Keratinocyte (primary cell): ENCODE results near the gene CCL25. TPM values are rescaled to one million over a fixed set of nuclear protein-coding genes. Genes with fewer than 3 reads are reported as not detected.
"Not testable (repeated sequence)": the region's sequence is repeated elsewhere in the genome, so short reads cannot be mapped to it uniquely, and the experiment has no call there.

Source experiments
- DNase-seq: peaks from one replicate; pipeline ENCODE4 v3.0.0-alpha.2; 2011; ENCODE audit warnings: low read depth, missing footprints, low spot score
- FAIRE-seq: peaks from 2 replicates; lab custom pipeline; 2011; peaks lifted over from hg19 to GRCh38; lab: Jason Lieb, UNC
- H2AFZ ChIP-seq: 2 replicates; pipeline ENCODE4 v1.6.0; 2012; ENCODE audit warnings: low read length, control low read depth, inconsistent platforms; ENCODE audit not compliant: control insufficient read depth
- H3K27ac ChIP-seq: 2 replicates; pipeline ENCODE4 v1.5.1; 2011; ENCODE audit warnings: low read length; ENCODE audit not compliant: control insufficient read depth, insufficient read depth
- H3K27me3 ChIP-seq: 3 replicates; pipeline ENCODE4 v1.6.0; 2011; ENCODE audit warnings: low read length; ENCODE audit not compliant: control insufficient read depth, insufficient read depth; ENCODE audit errors: extremely low read depth
- H3K36me3 ChIP-seq, 2 experiments: 2 replicates in 1 of 2; 3 replicates in 1 of 2; pipeline ENCODE4 v1.5.1; 2011; ENCODE audit warnings: low read length in 2 of 2, mild to moderate bottlenecking in 1 of 2; ENCODE audit not compliant: control insufficient read depth in 2 of 2, insufficient read depth in 2 of 2; ENCODE audit errors: extremely low read depth in 1 of 2
- H3K4me1 ChIP-seq: 3 replicates; pipeline ENCODE4 v1.5.1; 2011; ENCODE audit warnings: low read length; ENCODE audit not compliant: control insufficient read depth, insufficient read depth; ENCODE audit errors: extremely low read depth
- H3K4me2 ChIP-seq: 3 replicates; pipeline ENCODE4 v1.6.0; 2011; ENCODE audit warnings: low read depth, low read length; ENCODE audit not compliant: control insufficient read depth, insufficient read depth; ENCODE audit errors: extremely low read depth
- H3K4me3 ChIP-seq, 3 experiments: fragments of 200-600 bp in 1 of 3; sonication (generic) in 1 of 3; 2 replicates in 2 of 3; 3 replicates in 1 of 3; pipeline ENCODE4 v1.5.1; 2011 to 2016; ENCODE audit warnings: low read length in 3 of 3, mild to moderate bottlenecking in 3 of 3, control low read depth in 2 of 3, inconsistent platforms in 1 of 3, low read depth in 1 of 3, mixed read lengths in 1 of 3, mixed run types in 1 of 3, moderate library complexity in 1 of 3; ENCODE audit not compliant: control insufficient read depth in 2 of 3, insufficient read depth in 2 of 3; ENCODE audit errors: extremely low read depth in 1 of 3
- H3K79me2 ChIP-seq: 2 replicates; pipeline ENCODE4 v1.6.0; 2012; ENCODE audit warnings: low read length; ENCODE audit not compliant: control insufficient read depth, insufficient read depth
- H3K9ac ChIP-seq: 3 replicates; pipeline ENCODE4 v1.6.0; 2011; ENCODE audit warnings: low read length; ENCODE audit not compliant: control insufficient read depth, insufficient read depth; ENCODE audit errors: extremely low read depth
- H3K9me1 ChIP-seq: 3 replicates; pipeline ENCODE4 v1.6.0; 2011; ENCODE audit warnings: low read length; ENCODE audit not compliant: control insufficient read depth, insufficient read depth; ENCODE audit errors: extremely low read depth
- H3K9me3 ChIP-seq: 2 replicates; pipeline ENCODE4 v1.5.1; 2012; ENCODE audit warnings: low read depth, low read length; ENCODE audit not compliant: control insufficient read depth
- H4K20me1 ChIP-seq: 3 replicates; pipeline ENCODE4 v1.6.0; 2011; ENCODE audit warnings: low read length; ENCODE audit not compliant: control insufficient read depth, insufficient read depth; ENCODE audit errors: extremely low read depth
- EZH2 ChIP-seq: IDR thresholded peaks from one replicate; pipeline ENCODE4 v1.6.1; 2012; ENCODE audit warnings: inconsistent platforms, mild to moderate bottlenecking, low read length, moderate library complexity
- dilution Hi-C: fragments of 300-500 bp; cut with MboI; formaldehyde crosslinking; loops from one replicate; pipeline ENCODE4 v1.7.0; 2020; ENCODE audit warnings: low sequenced_read_pairs; ENCODE audit not compliant: extremely low pct_ligation_motif_present
- polyA plus RNA-seq, 5 experiments: library from polyadenylated mRNA; depleted of rRNA in 3 of 5; stranded (reverse) in 3 of 5; stranded (forward) in 1 of 5; unstranded in 1 of 5; fragments of >200 nt; gene quantifications; 1 replicate in 1 of 5; 2 replicates in 3 of 5; 3 replicates in 1 of 5; pipeline versions ENCODE4 v1.2.1 to v1.2.3, GENCODE V29; 2011 to 2012; ENCODE audit warnings: missing spikeins in 2 of 5, low read depth in 1 of 5, low replicate concordance in 1 of 5
- TF ChIP-seq, protein P1 (sequence below), 3 experiments: IDR thresholded peaks in 1 of 3; conservative IDR thresholded peaks in 1 of 3; optimal IDR thresholded peaks in 1 of 3; 2 replicates in 2 of 3; 3 replicates in 1 of 3; pipeline versions ENCODE3 to v1.5.1; 2011; ENCODE audit warnings: low read length in 3 of 3, mild to moderate bottlenecking in 3 of 3, moderate library complexity in 2 of 3, control low read depth in 1 of 3, inconsistent platforms in 1 of 3; ENCODE audit not compliant: insufficient read depth in 2 of 3; ENCODE audit errors: extremely low read depth in 1 of 3

The CCL25 gene
- polyA plus RNA-seq, 1 donor (not counting 4 experiments of a cell fraction or from before 2014, with no cell fraction given), result not detected

DNA sequence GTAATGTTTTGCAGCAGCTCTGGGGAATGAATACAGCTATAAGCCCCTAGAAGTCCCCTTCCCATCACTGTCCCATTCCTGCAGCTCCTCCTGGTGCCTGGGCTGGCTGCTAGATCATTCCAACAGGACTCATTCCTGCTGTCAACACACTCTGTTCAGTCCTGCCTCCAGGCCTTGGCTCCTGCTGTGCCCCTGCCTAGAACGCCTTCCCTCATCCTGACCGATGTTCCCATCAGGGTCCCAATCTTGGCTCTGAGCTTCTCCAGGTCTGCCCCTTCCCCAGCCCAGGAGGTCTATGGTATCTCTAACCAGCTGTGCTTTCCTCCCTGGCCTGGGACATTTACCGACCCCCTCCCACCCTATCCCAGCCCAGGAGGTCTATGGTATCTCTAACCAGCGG lies 48.8 kb downstream of the CCL25 start:
- Histone ChIP-seq H3K36me3 (no peaks in the 10 kb centered on the region), H4K20me1 (no peaks in the 10 kb centered on the region), H3K4me1 (no peaks in the 10 kb centered on the region), H3K79me2 (no peaks in the 10 kb centered on the region), H3K4me3 (no peak overlapping the region), H3K9me3 (no peaks in the 10 kb centered on the region), H3K9ac (no peak overlapping the region), H3K27me3 (no peaks in the 10 kb centered on the region), H3K4me2 (no peak overlapping the region), H2AFZ (no peak overlapping the region), H3K9me1 (no peaks in the 10 kb centered on the region), H3K27ac (no peak overlapping the region)
- no peak for FAIRE-seq
- DNase-seq, result no peak
- dilution Hi-C loops, result no loop called here
- TF ChIP-seq, protein P1, sequence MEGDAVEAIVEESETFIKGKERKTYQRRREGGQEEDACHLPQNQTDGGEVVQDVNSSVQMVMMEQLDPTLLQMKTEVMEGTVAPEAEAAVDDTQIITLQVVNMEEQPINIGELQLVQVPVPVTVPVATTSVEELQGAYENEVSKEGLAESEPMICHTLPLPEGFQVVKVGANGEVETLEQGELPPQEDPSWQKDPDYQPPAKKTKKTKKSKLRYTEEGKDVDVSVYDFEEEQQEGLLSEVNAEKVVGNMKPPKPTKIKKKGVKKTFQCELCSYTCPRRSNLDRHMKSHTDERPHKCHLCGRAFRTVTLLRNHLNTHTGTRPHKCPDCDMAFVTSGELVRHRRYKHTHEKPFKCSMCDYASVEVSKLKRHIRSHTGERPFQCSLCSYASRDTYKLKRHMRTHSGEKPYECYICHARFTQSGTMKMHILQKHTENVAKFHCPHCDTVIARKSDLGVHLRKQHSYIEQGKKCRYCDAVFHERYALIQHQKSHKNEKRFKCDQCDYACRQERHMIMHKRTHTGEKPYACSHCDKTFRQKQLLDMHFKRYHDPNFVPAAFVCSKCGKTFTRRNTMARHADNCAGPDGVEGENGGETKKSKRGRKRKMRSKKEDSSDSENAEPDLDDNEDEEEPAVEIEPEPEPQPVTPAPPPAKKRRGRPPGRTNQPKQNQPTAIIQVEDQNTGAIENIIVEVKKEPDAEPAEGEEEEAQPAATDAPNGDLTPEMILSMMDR (optimal IDR thresholded peaks at IDR 0.05 in 1 of 3, IDR thresholded peaks at IDR 0.05 in 1 of 3, conservative IDR thresholded peaks at IDR 0.05 in 1 of 3; ENCODE audit: extremely low read depth in 1 of 3, insufficient read depth in 2 of 3, low read length in 3 of 3), result no peak
- TF ChIP-seq EZH2, result no peak

DNA sequence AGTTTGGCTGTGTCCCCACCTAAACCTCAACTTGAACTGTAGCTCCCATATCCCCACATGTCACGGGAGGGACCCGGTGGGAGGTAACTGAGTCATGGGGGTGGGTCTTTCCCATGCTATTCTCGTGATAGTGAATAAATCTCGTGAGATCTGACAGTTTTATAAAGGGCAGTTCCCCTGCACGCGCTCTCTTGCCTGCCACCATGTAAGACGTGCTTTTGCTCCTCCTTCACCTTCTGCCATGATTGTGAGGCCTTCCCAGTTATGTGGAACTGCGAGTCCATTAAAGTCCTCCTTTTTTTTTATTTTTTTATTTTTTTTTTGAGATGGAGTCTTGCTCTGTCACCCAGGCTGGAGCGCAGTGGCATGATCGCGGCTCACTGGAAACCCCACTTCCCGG lies 49.4 kb downstream of the CCL25 start:
- H3K27ac ChIP-seq, H3K9me1 ChIP-seq, DNase-seq, H3K4me1 ChIP-seq, FAIRE-seq, H3K36me3 ChIP-seq, H3K9ac ChIP-seq, H4K20me1 ChIP-seq, H3K9me3 ChIP-seq, H2AFZ ChIP-seq, H3K4me2 ChIP-seq, dilution Hi-C loops, H3K27me3 ChIP-seq, H3K4me3 ChIP-seq, H3K79me2 ChIP-seq: not testable (repeated sequence)

- H3K27ac ChIP-seq, result no peak overlapping the region
- no peaks in the 10 kb centered on the region for H4K20me1 ChIP-seq
- dilution Hi-C loops, result no loop called here
- H3K4me1 ChIP-seq, result no peaks in the 10 kb centered on the region
- no peak overlapping the region for H2AFZ ChIP-seq
- no peak for FAIRE-seq
- H3K27me3 ChIP-seq, result no peaks in the 10 kb centered on the region
- H3K9me1 ChIP-seq, result no peaks in the 10 kb centered on the region
- no peak overlapping the region for H3K9ac ChIP-seq
- H3K79me2 ChIP-seq, result no peaks in the 10 kb centered on the region
- H3K4me3 ChIP-seq, result no peak overlapping the region
- no peak overlapping the region for H3K4me2 ChIP-seq
- DNase-seq, result no peak
- no peaks in the 10 kb centered on the region for H3K9me3 ChIP-seq
- TF ChIP-seq, protein P1 (optimal IDR thresholded peaks at IDR 0.05 in 1 of 3, IDR thresholded peaks at IDR 0.05 in 1 of 3, conservative IDR thresholded peaks at IDR 0.05 in 1 of 3; ENCODE audit: extremely low read depth in 1 of 3, insufficient read depth in 2 of 3, low read length in 3 of 3), result no peak
- no peak for TF ChIP-seq EZH2
- no peaks in the 10 kb centered on the region for H3K36me3 ChIP-seq
Measured at GRCh38 chr19:8105471-8105870, 52.9 kb downstream of the CCL25 start.
